HG03025 (cell line): ENCODE results near the gene DCST1.
A peak's percentile ranks its signal among the peaks of the same experiment; 100 is the strongest.

Source experiments
- ATAC-seq: cut with Tn5 transposase; IDR thresholded peaks from one replicate; pipeline ENCODE4 v1.9.1; 2021; ENCODE audit warnings: mild to moderate bottlenecking, moderate library complexity; ENCODE audit not compliant: unreplicated experiment, low FRiP score

DCST1 gene

GRCh38 chr1:155050560-155051341 lies 17.1 kb downstream of the DCST1 start, which contains the start of gene ADAM15:
Gene ADAM15, plus strand, starts transcription at chr1:155051316. Its CDS starts 71 bp downstream, at chr1:155051387.
- ATAC-seq = peak; percentile 34

- ATAC-seq = peak; percentile 7
Observed at GRCh38 chr1:155051342-155051776, 17.7 kb downstream of the DCST1 start.

- no peak for ATAC-seq
Observed at GRCh38 chr1:155051777-155052398, 18.3 kb downstream of the DCST1 start.

GRCh38 chr1:155052439-155053395 lies 19.1 kb downstream of the DCST1 start:
- no peak for ATAC-seq

GRCh38 chr1:155053531-155054105 lies 20.0 kb downstream of the DCST1 start:
- no peak for ATAC-seq

- ATAC-seq = no peak
Observed at GRCh38 chr1:155057104-155057503, 23.5 kb downstream of the DCST1 start.

GRCh38 chr1:155057788-155058211 lies 24.2 kb downstream of the DCST1 start:
- no peak for ATAC-seq

- no peak for ATAC-seq
Observed at GRCh38 chr1:155060736-155061135, 27.1 kb downstream of the DCST1 start.

- no peak for ATAC-seq
Observed at GRCh38 chr1:155061381-155062150, 27.9 kb downstream of the DCST1 start.

- ATAC-seq = no peak
Observed at GRCh38 chr1:155062151-155062686, 28.6 kb downstream of the DCST1 start.

GRCh38 chr1:155062702-155063411 lies 29.2 kb downstream of the DCST1 start:
- no peak for ATAC-seq

GRCh38 chr1:155063550-155064110 lies 30.0 kb downstream of the DCST1 start, which contains the start of gene EFNA4:
Gene EFNA4, plus strand, starts transcription at chr1:155063740. Its CDS starts 84 bp downstream, at chr1:155063824.
- peak; percentile 71 for ATAC-seq

GRCh38 chr1:155064111-155064831 lies 30.6 kb downstream of the DCST1 start:
- peak; percentile 12 for ATAC-seq

GRCh38 chr1:155064832-155065429 lies 31.3 kb downstream of the DCST1 start:
- ATAC-seq = no peak

GRCh38 chr1:155066777-155067176 lies 33.2 kb downstream of the DCST1 start:
- ATAC-seq = no peak

GRCh38 chr1:155068599-155068998 lies 35.0 kb downstream of the DCST1 start:
- ATAC-seq = no peak

GRCh38 chr1:155069551-155070157 lies 36.0 kb downstream of the DCST1 start:
- no peak for ATAC-seq
